OCI-LY3 (cell line): ENCODE measurements around the gene NAGPA.

Source experiments
- H2AFZ ChIP-seq: fragments of 200-600, 300-600 bp; shearing (Covaris generic); 2 replicates; pipeline ENCODE4 v1.6.0; 2014; ENCODE audit warnings: antibody characterized with exemption, low read depth, low read length
- H3K27ac ChIP-seq: fragments of 200-600, 300-600 bp; sonication (generic); 2 replicates; pipeline ENCODE4 v1.5.1; 2014; ENCODE audit warnings: mild to moderate bottlenecking, low read length, moderate library complexity, mixed read lengths
- H3K27me3 ChIP-seq: fragments of 200-600, 300-600 bp; sonication (generic); 2 replicates; pipeline ENCODE4 v1.6.1; 2014; ENCODE audit warnings: low read depth, low read length, mixed read lengths
- H3K36me3 ChIP-seq: fragments of 200-600, 300-600 bp; sonication (generic); replicated peaks from 2 replicates; pipeline ENCODE3; 2014; ENCODE audit warnings: low read depth, low read length, mixed read lengths
- H3K4me1 ChIP-seq: fragments of 300-600, 200-600 bp; sonication (generic); 2 replicates; pipeline ENCODE4 v1.6.1; 2014; ENCODE audit warnings: low read length, mixed read lengths
- H3K4me2 ChIP-seq: fragments of 200-600, 300-600 bp; sonication (generic); 2 replicates; pipeline ENCODE4 v1.6.1; 2014; ENCODE audit warnings: low read length, mixed read lengths
- H3K4me3 ChIP-seq: fragments of 300-600, 200-600 bp; sonication (generic); 2 replicates; pipeline ENCODE4 v1.5.1; 2014; ENCODE audit warnings: antibody characterized with exemption, mild to moderate bottlenecking, low read length, moderate library complexity
- H3K79me2 ChIP-seq: fragments of 300-600, 200-600 bp; shearing (Covaris generic); 2 replicates; pipeline ENCODE4 v1.6.1; 2014; ENCODE audit warnings: mild to moderate bottlenecking, low read length, mixed read lengths
- H3K9ac ChIP-seq: fragments of 300-600, 200-600 bp; shearing (Covaris generic); 2 replicates; pipeline ENCODE4 v1.6.0; 2014; ENCODE audit warnings: mild to moderate bottlenecking, low read length, moderate library complexity
- H3K9me3 ChIP-seq: fragments of 200-600, 300-600 bp; shearing (Covaris generic); 2 replicates; pipeline ENCODE4 v1.6.1; 2014; ENCODE audit warnings: low read length, mixed read lengths; ENCODE audit not compliant: insufficient read depth
- H4K20me1 ChIP-seq: fragments of 200-600, 300-600 bp; sonication (generic); 2 replicates; pipeline ENCODE4 v1.6.1; 2016; ENCODE audit warnings: low read length, mixed read lengths; ENCODE audit not compliant: insufficient read depth
- CTCF ChIP-seq: fragments of 200-600, 300-600 bp; sonication (generic); IDR thresholded peaks from 2 replicates; pipeline ENCODE4 v1.5.1; 2014; ENCODE audit warnings: antibody characterized with exemption, low read length, low read depth
- EZH2phosphoT487 ChIP-seq: fragments of 200-600 bp; shearing (Covaris generic); IDR thresholded peaks from 2 replicates; pipeline ENCODE4 v1.6.1; 2018; ENCODE audit warnings: antibody characterized with exemption, mixed run types, low read depth

NAGPA gene

DNA sequence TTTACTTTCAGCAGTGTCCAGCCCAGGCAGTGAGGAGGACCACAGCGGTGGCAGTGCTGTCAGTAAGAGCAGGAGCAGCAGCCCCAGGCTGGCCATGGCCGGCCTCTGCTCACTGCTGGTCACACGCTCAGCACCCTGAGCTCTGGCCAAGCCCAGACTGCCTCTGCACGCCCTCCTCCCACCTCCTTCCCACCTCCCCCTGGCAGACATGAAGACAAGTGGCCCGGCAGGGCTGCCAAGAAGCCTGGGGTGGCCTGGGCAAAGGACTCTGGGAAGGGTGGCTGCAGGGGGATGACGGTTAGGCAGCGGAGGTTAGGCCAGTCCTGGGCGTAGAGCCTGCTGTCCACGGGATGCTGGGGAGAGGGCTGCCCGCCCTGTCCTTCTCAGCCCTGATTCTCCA, 32.1 kb upstream of the NAGPA start, which contains the start of gene C16orf89:
Gene C16orf89 (minus strand): TSS at position 144 of the 400 bp plus-strand sequence. CDS start 48 bp downstream, at position 96.
- H3K36me3 ChIP-seq = no peaks in the 10 kb centered on the region
- peaks cover 9% of the 10 kb centered on the region for H3K4me1 ChIP-seq
- no peak within 1 kb of the TSS for H3K9ac ChIP-seq
- H3K27ac ChIP-seq = no peak within 1 kb of the TSS
- no peak within 1 kb of the TSS for H3K4me3 ChIP-seq
- H3K9me3 ChIP-seq = no peaks in the 10 kb centered on the region
- no peaks in the 10 kb centered on the region for H3K79me2 ChIP-seq
- no peaks in the 10 kb centered on the region for H4K20me1 ChIP-seq
- H2AFZ ChIP-seq = no peak within 1 kb of the TSS
- H3K27me3 ChIP-seq = peaks cover 24% of the 10 kb centered on the region
- no peak for TF ChIP-seq EZH2phosphoT487
- no peak for TF ChIP-seq CTCF
- H3K4me2 ChIP-seq = no peak within 1 kb of the TSS

- Histone ChIP-seq H3K4me3 (no peak overlapping the region), H3K9ac (no peak overlapping the region), H3K27me3 (peaks cover 24% of the 10 kb centered on the region), H2AFZ (no peak overlapping the region), H3K9me3 (no peaks in the 10 kb centered on the region), H3K27ac (no peak overlapping the region), H3K36me3 (no peaks in the 10 kb centered on the region), H3K4me2 (no peak overlapping the region), H4K20me1 (no peaks in the 10 kb centered on the region), H3K79me2 (no peaks in the 10 kb centered on the region), H3K4me1 (peaks cover 9% of the 10 kb centered on the region)
- TF ChIP-seq EZH2phosphoT487 (no peak), CTCF (no peak)
Observed at GRCh38 chr16:5065326-5065725, 31.6 kb upstream of the NAGPA start.

DNA sequence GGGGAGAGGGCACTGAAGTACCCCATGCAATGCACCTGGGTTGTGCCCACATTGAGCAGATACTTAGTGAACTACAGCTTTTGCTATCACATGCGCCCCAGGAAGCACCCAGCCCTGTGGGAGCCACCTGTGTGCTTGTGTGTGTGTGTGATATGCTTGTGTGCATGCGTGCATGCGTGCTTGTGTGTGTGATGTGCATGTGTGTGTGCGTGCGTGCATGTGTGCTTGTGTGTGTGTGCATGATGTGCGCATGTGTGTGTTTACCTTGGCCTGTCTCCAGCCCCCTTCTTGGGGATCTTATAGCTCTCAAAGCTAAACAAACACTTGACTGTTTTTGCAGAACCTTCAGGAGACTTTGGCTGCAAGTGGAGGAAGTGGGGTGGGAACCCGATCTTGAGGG, 31.2 kb upstream of the NAGPA start:
- Histone ChIP-seq H3K9me3 (no peaks in the 10 kb centered on the region), H4K20me1 (no peaks in the 10 kb centered on the region), H3K27ac (no peak overlapping the region), H2AFZ (no peak overlapping the region), H3K4me2 (no peak overlapping the region), H3K36me3 (no peaks in the 10 kb centered on the region), H3K4me3 (no peak overlapping the region), H3K79me2 (no peaks in the 10 kb centered on the region), H3K27me3 (peaks cover 24% of the 10 kb centered on the region), H3K4me1 (peaks cover 9% of the 10 kb centered on the region), H3K9ac (no peak overlapping the region)
- TF ChIP-seq EZH2phosphoT487 = no peak
- no peak for TF ChIP-seq CTCF

- TF ChIP-seq EZH2phosphoT487 (no peak), CTCF (no peak; the same call in 1 of the 2 replicates)
- no peaks in the 10 kb centered on the region for H3K36me3 ChIP-seq
- H3K4me1 ChIP-seq = peaks cover 9% of the 10 kb centered on the region
- H3K79me2 ChIP-seq = no peaks in the 10 kb centered on the region
- H2AFZ ChIP-seq = no peak overlapping the region
- H3K9me3 ChIP-seq = no peaks in the 10 kb centered on the region
- H3K4me2 ChIP-seq = no peak overlapping the region
- H3K4me3 ChIP-seq = no peak overlapping the region
- no peak overlapping the region for H3K27ac ChIP-seq
- peaks cover 24% of the 10 kb centered on the region for H3K27me3 ChIP-seq
- H3K9ac ChIP-seq = no peak overlapping the region
- H4K20me1 ChIP-seq = no peaks in the 10 kb centered on the region
Observed at GRCh38 chr16:5062790-5063765, 29.3 kb upstream of the NAGPA start.
